Mammary epithelial cell (primary cell): ENCODE measurements around the gene TMSB4X.

Experiments used
- CTCF ChIP-seq, 2 donors: IDR thresholded peaks in 1 of 2; conservative IDR thresholded peaks in 1 of 2; 2 replicates each; pipeline ENCODE4 v1.5.1; 2011 to 2012; ENCODE audit warnings: inconsistent platforms in 2 of 2, low read length in 2 of 2, mild to moderate bottlenecking in 2 of 2, control low read depth in 1 of 2, low read depth in 1 of 2; ENCODE audit not compliant: insufficient read depth in 1 of 2; ENCODE audit errors: extremely low read depth in 1 of 2
- EZH2 ChIP-seq: IDR thresholded peaks from 2 replicates; pipeline ENCODE4 v1.6.1; 2012; ENCODE audit warnings: low read length, inconsistent platforms, borderline replicate concordance

GRCh38 chrX:12946838-12947544 lies 27.9 kb upstream of the TMSB4X start:
- TF ChIP-seq CTCF (conservative IDR thresholded peaks at IDR 0.05 in 1 of 2, IDR thresholded peaks at IDR 0.05 in 1 of 2; ENCODE audit: extremely low read depth in 1 of 2, insufficient read depth in 1 of 2, low read depth in 1 of 2, low read length in 2 of 2), result peak; percentile 100
- TF ChIP-seq EZH2, result no peak
